HS-27A (cell line): ENCODE data around the gene ARIH2.

Experiments
- DNase-seq: peaks from one replicate; pipeline ENCODE4 v3.0.0-alpha.2; 2012; ENCODE audit warnings: low read depth, missing footprints

Gene ARIH2

GRCh38 chr3:48929358-48930035 lies 10.9 kb downstream of the ARIH2 start:
- no peak for DNase-seq

- no peak for DNase-seq
Measured at GRCh38 chr3:48930590-48930989, 11.9 kb downstream of the ARIH2 start.

GRCh38 chr3:48931944-48932580 lies 13.4 kb downstream of the ARIH2 start:
- no peak for DNase-seq

- no peak for DNase-seq
Measured at GRCh38 chr3:48934333-48934991, 15.8 kb downstream of the ARIH2 start.

GRCh38 chr3:48935530-48935929 lies 16.9 kb downstream of the ARIH2 start:
- DNase-seq = no peak

- DNase-seq = no peak
Measured at GRCh38 chr3:48938156-48938555, 19.5 kb downstream of the ARIH2 start.

- no peak for DNase-seq
Measured at GRCh38 chr3:48938689-48939088, 20.0 kb downstream of the ARIH2 start.

GRCh38 chr3:48945432-48945831 lies 26.8 kb downstream of the ARIH2 start:
- DNase-seq = no peak

GRCh38 chr3:48945891-48946549 lies 27.4 kb downstream of the ARIH2 start:
- DNase-seq = no peak

GRCh38 chr3:48949376-48949717 lies 30.7 kb downstream of the ARIH2 start:
- DNase-seq = no peak

- DNase-seq = no peak
Measured at GRCh38 chr3:48950051-48950450, 31.4 kb downstream of the ARIH2 start.

- no peak for DNase-seq
Measured at GRCh38 chr3:48951764-48952163, 33.1 kb downstream of the ARIH2 start.

GRCh38 chr3:48952510-48953118 lies 34.0 kb downstream of the ARIH2 start:
- DNase-seq = no peak

GRCh38 chr3:48957006-48957705 lies 38.5 kb downstream of the ARIH2 start:
- DNase-seq = no peak

- DNase-seq = no peak
Measured at GRCh38 chr3:48960841-48961413, 42.3 kb downstream of the ARIH2 start.

GRCh38 chr3:48962340-48962739 lies 43.7 kb downstream of the ARIH2 start:
- DNase-seq = no peak

- DNase-seq = no peak
Measured at GRCh38 chr3:48962939-48963338, 44.3 kb downstream of the ARIH2 start.

- no peak for DNase-seq
Measured at GRCh38 chr3:48963591-48963990, 44.9 kb downstream of the ARIH2 start.

- no peak for DNase-seq
Measured at GRCh38 chr3:48966367-48966766, 47.7 kb downstream of the ARIH2 start.

GRCh38 chr3:48966876-48967361 lies 48.3 kb downstream of the ARIH2 start:
- no peak for DNase-seq

GRCh38 chr3:48970586-48970985 lies 51.9 kb downstream of the ARIH2 start:
- DNase-seq = no peak
